Keratinocyte (primary cell): ENCODE measurements around the gene RPS23.

Source experiments
- CTCF ChIP-seq, 3 experiments: IDR thresholded peaks in 1 of 3; conservative IDR thresholded peaks in 1 of 3; optimal IDR thresholded peaks in 1 of 3; 2 replicates in 2 of 3; 3 replicates in 1 of 3; pipeline versions ENCODE3 to v1.5.1; 2011; ENCODE audit warnings: low read length in 3 of 3, mild to moderate bottlenecking in 3 of 3, moderate library complexity in 2 of 3, control low read depth in 1 of 3, inconsistent platforms in 1 of 3; ENCODE audit not compliant: insufficient read depth in 2 of 3; ENCODE audit errors: extremely low read depth in 1 of 3
- EZH2 ChIP-seq: IDR thresholded peaks from one replicate; pipeline ENCODE4 v1.6.1; 2012; ENCODE audit warnings: inconsistent platforms, mild to moderate bottlenecking, low read length, moderate library complexity

- TF ChIP-seq CTCF (optimal IDR thresholded peaks at IDR 0.05 in 1 of 3, IDR thresholded peaks at IDR 0.05 in 1 of 3, conservative IDR thresholded peaks at IDR 0.05 in 1 of 3; ENCODE audit: extremely low read depth in 1 of 3, insufficient read depth in 2 of 3, low read length in 3 of 3) (no peak), EZH2 (no peak)
These were observed 31.0 kb upstream of the RPS23 start for GRCh38 chr5:82309091-82309531.
